ENCODE results near the gene PRSS27. TPM values are rescaled to one million over a fixed set of nuclear protein-coding genes. Genes with fewer than 3 reads are reported as not detected.

PRSS27 gene
- total RNA-seq, 4 donors from 2014 or later: 1.3 to 4.2 (median 2.4) TPM

DNA sequence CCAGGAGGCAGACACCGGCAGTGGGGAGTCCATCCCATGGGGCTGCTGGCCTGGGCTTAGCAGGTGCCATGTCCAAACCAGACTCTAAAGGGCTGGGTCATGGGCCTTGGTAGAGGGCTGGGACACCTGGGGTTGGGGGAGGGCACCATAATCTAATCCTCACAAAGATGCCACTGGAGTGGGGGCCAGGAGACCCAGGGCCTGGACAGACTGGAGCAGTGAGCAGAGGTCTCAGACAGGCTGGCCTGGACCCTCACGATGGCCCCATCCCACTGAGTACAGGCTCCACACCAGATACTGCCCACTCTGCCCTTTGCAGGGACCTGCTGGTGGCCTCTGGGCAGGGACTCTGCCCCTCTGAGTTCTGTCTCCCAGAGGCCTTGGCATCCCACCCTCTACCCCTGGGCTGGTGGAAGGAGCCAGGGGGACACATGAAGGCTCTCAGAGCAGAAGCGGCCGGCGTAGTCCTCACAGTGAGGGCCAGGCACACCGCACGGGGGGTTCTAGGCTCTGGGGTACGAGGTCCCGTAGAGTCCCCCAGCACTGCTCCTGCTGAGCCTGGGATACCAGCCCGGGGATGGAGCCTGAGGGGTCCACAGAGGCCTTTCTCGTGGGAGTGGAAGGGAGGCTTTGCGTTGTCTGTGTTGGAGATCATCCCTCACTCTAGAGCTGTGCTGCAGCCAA is 22.4 kb upstream of the PRSS27 start:
- no peak overlapping the region for H3K4me3 ChIP-seq
- no peak for DNase-seq (ENCODE audit: low spot score in 2 of 2)
- H3K27ac ChIP-seq: no peak overlapping the region
- no peak for TF ChIP-seq POLR2A (IDR thresholded peaks at IDR 0.05)
- TF ChIP-seq, protein P1, sequence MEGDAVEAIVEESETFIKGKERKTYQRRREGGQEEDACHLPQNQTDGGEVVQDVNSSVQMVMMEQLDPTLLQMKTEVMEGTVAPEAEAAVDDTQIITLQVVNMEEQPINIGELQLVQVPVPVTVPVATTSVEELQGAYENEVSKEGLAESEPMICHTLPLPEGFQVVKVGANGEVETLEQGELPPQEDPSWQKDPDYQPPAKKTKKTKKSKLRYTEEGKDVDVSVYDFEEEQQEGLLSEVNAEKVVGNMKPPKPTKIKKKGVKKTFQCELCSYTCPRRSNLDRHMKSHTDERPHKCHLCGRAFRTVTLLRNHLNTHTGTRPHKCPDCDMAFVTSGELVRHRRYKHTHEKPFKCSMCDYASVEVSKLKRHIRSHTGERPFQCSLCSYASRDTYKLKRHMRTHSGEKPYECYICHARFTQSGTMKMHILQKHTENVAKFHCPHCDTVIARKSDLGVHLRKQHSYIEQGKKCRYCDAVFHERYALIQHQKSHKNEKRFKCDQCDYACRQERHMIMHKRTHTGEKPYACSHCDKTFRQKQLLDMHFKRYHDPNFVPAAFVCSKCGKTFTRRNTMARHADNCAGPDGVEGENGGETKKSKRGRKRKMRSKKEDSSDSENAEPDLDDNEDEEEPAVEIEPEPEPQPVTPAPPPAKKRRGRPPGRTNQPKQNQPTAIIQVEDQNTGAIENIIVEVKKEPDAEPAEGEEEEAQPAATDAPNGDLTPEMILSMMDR (IDR thresholded peaks at IDR 0.05): no peak
- TF ChIP-seq EP300 (IDR thresholded peaks at IDR 0.05): no peak
- no peaks in the 10 kb centered on the region for H3K4me1 ChIP-seq
- H3K36me3 ChIP-seq: peaks cover 0 to 10% (median 0%) of the 10 kb centered on the region in 3 donors
- no peaks in the 10 kb centered on the region for H3K9me3 ChIP-seq
- WGBS, 2 donors: 93 to 94% methylated on average over 9 to 12 of the region's 12 CpGs
- H3K27me3 ChIP-seq: peaks cover 0 to 15% of the 10 kb centered on the region in 2 donors

GRCh38 chr16:2741168-2741567 is 21.1 kb upstream of the PRSS27 start:
- H3K27ac ChIP-seq: no peak overlapping the region
- peaks cover 0 to 27% of the 10 kb centered on the region in 2 donors for H3K27me3 ChIP-seq
- peaks cover 0 to 10% (median 0%) of the 10 kb centered on the region in 3 donors for H3K36me3 ChIP-seq
- no peak overlapping the region for H3K4me3 ChIP-seq
- no peaks in the 10 kb centered on the region for H3K9me3 ChIP-seq
- 76 to 93% methylated on average over 4 of the region's 4 CpGs for WGBS, 2 donors
- no peaks in the 10 kb centered on the region for H3K4me1 ChIP-seq
- TF ChIP-seq POLR2A (IDR thresholded peaks at IDR 0.05) (no peak), EP300 (IDR thresholded peaks at IDR 0.05) (no peak)
- TF ChIP-seq, protein P1 (IDR thresholded peaks at IDR 0.05): no peak
- no peak for DNase-seq (ENCODE audit: low spot score in 2 of 2)

DNA sequence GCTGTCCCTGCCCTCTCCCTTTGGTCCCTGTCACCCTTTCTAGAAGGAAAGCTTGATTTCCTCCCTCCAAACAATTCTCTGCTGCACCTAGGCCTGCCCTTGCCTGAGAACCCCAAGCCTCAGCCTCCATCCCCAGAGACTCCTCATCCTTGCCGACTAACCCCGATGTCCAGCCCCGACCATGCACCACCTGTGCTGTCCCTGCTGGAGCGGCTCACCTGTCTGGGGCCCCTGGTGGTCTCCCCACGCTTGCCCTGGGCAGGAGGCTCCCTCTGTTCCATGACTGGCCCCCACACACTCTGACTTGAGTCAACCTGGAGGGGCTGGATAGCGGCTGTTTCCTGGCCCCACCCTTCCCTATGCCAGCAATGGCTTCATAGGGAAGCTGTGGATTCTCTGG is 20.5 kb upstream of the PRSS27 start:
- peaks cover 0 to 28% of the 10 kb centered on the region in 2 donors for H3K27me3 ChIP-seq
- no peak for TF ChIP-seq EP300 (IDR thresholded peaks at IDR 0.05)
- 80 to 86% methylated on average over 6 of the region's 6 CpGs for WGBS, 2 donors
- no peaks in the 10 kb centered on the region for H3K4me1 ChIP-seq
- no peak overlapping the region for H3K4me3 ChIP-seq
- H3K9me3 ChIP-seq: no peaks in the 10 kb centered on the region
- no peak for DNase-seq (ENCODE audit: low spot score in 2 of 2)
- H3K36me3 ChIP-seq: peaks cover 0 to 10% (median 0%) of the 10 kb centered on the region in 3 donors
- H3K27ac ChIP-seq: no peak overlapping the region

DNA sequence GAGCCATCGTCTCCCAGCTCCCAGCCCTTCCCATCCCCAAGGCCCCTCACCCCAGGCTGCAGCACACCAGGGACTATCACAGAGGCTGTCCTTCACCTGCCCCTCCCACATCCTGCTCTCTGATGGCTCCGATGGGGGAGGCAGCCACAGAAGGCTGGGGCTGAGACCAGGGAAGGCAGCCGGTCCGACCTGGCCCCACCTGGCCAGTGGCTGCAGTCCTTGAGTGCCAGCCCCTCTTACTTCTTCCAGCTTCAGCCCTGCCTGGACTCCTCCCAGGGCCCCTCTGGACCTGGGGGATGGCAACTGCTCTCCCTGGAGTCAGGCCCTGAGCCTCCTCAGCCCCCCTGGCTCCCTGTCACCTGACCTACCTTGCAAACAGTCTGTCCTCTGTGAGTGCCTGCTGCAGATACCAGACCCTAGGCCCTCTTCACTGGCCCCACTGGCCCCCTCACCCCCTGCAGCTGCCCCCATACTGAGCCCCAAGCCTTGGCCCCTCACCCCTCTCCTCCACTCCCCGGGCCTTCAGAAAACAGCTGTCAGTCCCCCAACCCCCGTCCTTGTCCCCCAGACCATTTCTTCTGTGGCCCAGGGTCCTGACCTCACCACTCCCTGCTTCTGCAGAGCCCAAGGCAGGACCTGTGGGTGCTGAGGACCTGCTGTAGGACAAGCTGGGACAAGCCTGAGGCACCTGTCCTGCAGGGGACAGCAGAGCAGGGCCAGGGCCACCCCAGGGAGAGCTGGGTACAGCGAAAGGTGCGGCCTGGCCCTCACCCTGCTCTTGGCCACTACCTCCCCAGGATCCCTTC is 19.8 kb upstream of the PRSS27 start:
- DNase-seq (ENCODE audit: low spot score in 2 of 2): no peak
- WGBS, 2 donors: 64 to 67% methylated on average over 7 to 8 of the region's 8 CpGs
- Histone ChIP-seq H3K4me3 (no peak overlapping the region), H3K36me3 (peaks cover 0 to 10% (median 0%) of the 10 kb centered on the region in 3 donors), H3K4me1 (no peaks in the 10 kb centered on the region), H3K27ac (no peak overlapping the region), H3K27me3 (peaks cover 0 to 28% of the 10 kb centered on the region in 2 donors), H3K9me3 (no peaks in the 10 kb centered on the region)
- TF ChIP-seq, protein P1 (IDR thresholded peaks at IDR 0.05): no peak
- no peak for TF ChIP-seq POLR2A (IDR thresholded peaks at IDR 0.05)
- TF ChIP-seq EP300 (IDR thresholded peaks at IDR 0.05): no peak

- TF ChIP-seq, protein P1 (IDR thresholded peaks at IDR 0.05): no peak
- TF ChIP-seq POLR2A (IDR thresholded peaks at IDR 0.05) (no peak), EP300 (IDR thresholded peaks at IDR 0.05) (no peak)
- H3K4me3 ChIP-seq: no peak overlapping the region
- DNase-seq (ENCODE audit: low spot score in 2 of 2): no peak
- 42 to 58% methylated on average over 2 to 4 of the region's 5 CpGs for WGBS, 2 donors
- peaks cover 0 to 28% of the 10 kb centered on the region in 2 donors for H3K27me3 ChIP-seq
- no peak overlapping the region for H3K27ac ChIP-seq
- peaks cover 0 to 10% (median 0%) of the 10 kb centered on the region in 3 donors for H3K36me3 ChIP-seq
- no peaks in the 10 kb centered on the region for H3K9me3 ChIP-seq
- no peaks in the 10 kb centered on the region for H3K4me1 ChIP-seq
Observed at GRCh38 chr16:2738615-2739014, 18.6 kb upstream of the PRSS27 start.
